ENCODE data around the gene WIPF3. TPM values are rescaled to one million over a fixed set of nuclear protein-coding genes. Genes with fewer than 3 reads are reported as not detected.

WIPF3 gene
- polyA plus RNA-seq, 3 donors, result 4.6 to 5.7 (median 5.0) TPM

DNA sequence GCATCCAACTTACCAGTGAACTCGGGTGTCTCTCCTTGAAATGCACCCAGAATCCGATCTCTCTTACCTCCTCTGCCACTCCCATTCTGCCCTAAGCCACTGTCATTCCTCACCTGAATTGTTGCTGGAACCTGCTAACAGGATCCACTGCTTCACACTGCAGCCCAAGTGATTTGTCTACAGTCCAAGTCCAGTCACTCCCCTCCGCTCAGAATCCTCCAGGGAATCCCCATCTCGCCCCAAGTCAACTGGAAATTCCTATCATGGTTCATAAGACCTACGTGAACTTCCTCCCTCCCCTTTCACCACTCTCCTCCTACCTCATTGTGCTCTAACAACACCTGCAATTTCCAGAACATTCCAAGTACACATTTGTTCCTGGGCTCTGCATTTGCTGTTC, 92.0 kb downstream of the WIPF3 start:
- no peak for DNase-seq (ENCODE audit: low read depth in 3 of 3, low spot score in 2 of 3)

GRCh38 chr7:29900745-29901144, 94.4 kb downstream of the WIPF3 start:
- DNase-seq (ENCODE audit: low read depth in 3 of 3, low spot score in 2 of 3), result no peak

- DNase-seq (ENCODE audit: low read depth in 3 of 3, low spot score in 2 of 3), result no peak
These were observed 100.1 kb downstream of the WIPF3 start for GRCh38 chr7:29906200-29907022.

DNA sequence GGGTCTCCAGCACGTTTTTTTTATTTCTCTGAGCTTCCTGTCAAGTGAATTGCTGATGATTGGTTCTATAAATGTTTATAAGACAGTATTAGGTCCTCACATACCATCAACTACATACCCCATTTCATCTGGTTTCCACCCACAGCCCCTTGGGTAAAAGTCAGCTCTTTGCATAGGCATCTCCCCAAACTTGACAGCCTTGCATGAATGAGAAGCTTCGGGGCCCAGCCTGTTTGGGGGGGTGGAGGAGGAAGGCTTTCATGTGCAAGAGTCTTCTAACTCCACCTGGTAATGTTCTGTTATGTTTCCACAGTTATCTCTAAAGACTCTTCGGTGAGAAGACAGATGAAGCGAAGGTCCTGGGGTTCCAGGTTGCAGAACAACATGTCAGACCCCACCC, 107.9 kb downstream of the WIPF3 start:
- no peak for DNase-seq (ENCODE audit: low read depth in 3 of 3, low spot score in 2 of 3)

- peak in 1 of 3 donors; percentile 18 for DNase-seq (ENCODE audit: low read depth in 3 of 3, low spot score in 2 of 3)
These were observed 109.3 kb downstream of the WIPF3 start for GRCh38 chr7:29915481-29916215.

DNA sequence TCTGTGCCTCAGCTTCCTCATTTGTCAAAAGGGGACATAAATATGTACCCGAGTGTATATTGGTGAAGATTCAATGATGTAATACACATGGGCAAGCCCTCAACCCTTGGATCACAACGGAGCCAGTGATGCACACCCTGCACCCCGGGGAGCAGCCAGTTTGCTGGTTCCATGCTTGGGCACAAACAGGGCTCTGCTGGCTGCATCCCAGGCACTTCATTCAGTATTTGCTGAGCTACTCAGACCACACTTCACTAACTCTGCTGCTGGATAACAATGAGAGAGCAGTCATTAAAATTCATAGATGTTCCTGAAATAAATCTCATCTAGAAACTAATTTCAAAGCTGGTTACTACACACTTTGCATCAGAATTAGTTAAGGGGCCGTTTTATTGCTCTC, 111.3 kb downstream of the WIPF3 start:
- DNase-seq (ENCODE audit: low read depth in 3 of 3, low spot score in 2 of 3), result no peak

DNA sequence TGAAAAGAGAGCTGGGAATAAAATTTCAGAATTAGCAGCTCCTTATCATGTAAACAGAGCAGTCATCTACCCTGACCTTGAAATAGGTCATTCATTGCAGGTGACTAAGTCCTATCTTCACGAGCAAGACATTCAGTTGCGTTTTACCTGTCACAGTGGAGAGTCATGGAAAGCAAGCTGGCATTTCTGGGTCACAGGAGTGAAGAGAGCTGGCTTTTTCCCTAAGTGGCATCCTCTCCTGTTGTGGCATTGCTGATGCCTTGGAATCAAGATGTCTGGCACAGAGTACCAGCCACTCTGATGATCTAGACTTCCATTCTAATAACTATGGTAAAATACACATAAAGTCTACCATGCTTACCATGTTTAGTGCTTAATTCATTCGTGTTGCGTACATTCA, 112.5 kb downstream of the WIPF3 start:
- DNase-seq (ENCODE audit: low read depth in 3 of 3, low spot score in 2 of 3), result no peak

- no peak for DNase-seq (ENCODE audit: low read depth in 3 of 3, low spot score in 2 of 3)
These were observed 113.5 kb downstream of the WIPF3 start for GRCh38 chr7:29919790-29920189.

- DNase-seq (ENCODE audit: low read depth in 3 of 3, low spot score in 2 of 3), result no peak
These were observed 114.2 kb downstream of the WIPF3 start for GRCh38 chr7:29920491-29920890.

GRCh38 chr7:29921404-29922010, 115.2 kb downstream of the WIPF3 start:
- peak in 2 of 3 donors; percentile 25 to 35 for DNase-seq (ENCODE audit: low read depth in 3 of 3, low spot score in 2 of 3)

- DNase-seq (ENCODE audit: low read depth in 3 of 3, low spot score in 2 of 3), result no peak
These were observed 116.8 kb downstream of the WIPF3 start for GRCh38 chr7:29922921-29923700.

DNA sequence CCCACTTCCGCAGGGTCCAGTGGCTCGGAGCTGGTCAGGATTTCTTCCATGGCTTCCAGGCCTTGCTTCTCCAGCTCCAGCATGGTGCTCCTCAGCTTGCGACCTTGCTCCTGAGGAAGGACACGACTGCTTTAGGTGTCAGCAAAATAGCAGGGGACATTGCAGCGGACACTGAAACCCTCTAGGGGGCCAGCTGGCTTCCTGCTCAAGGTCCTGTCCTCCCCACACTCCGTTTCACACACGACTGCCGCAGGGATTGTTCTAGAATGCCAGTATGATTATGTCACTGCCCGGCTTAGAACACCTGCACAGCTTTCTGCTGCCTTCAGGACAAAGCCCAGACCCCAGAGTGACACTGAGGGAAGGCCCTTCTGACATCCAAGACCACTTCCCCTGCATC, 117.7 kb downstream of the WIPF3 start:
- DNase-seq (ENCODE audit: low read depth in 3 of 3, low spot score in 2 of 3), result no peak

- DNase-seq (ENCODE audit: low read depth in 3 of 3, low spot score in 2 of 3), result no peak
These were observed 118.4 kb downstream of the WIPF3 start for GRCh38 chr7:29924684-29925083.

DNA sequence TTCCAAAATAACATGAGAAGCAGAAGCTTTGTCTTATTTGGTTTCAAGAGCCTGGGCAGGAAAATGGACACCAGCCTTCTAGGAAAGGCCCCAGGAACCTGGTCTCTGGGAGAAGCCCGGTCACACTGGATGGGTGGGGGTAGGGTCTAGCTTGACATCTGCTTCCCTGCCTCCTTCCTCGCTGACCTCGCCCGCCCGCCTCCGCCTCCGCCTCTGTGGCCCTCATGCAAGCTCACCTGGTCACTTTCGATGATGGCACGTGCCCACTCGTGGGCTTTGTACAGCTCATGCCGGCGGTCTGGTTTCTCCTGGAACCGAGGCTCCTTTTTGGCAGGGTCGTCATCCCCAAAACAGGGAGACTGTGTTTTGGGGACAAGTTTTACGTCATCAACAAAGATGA, 119.9 kb downstream of the WIPF3 start:
- no peak for DNase-seq (ENCODE audit: low read depth in 3 of 3, low spot score in 2 of 3)

DNA sequence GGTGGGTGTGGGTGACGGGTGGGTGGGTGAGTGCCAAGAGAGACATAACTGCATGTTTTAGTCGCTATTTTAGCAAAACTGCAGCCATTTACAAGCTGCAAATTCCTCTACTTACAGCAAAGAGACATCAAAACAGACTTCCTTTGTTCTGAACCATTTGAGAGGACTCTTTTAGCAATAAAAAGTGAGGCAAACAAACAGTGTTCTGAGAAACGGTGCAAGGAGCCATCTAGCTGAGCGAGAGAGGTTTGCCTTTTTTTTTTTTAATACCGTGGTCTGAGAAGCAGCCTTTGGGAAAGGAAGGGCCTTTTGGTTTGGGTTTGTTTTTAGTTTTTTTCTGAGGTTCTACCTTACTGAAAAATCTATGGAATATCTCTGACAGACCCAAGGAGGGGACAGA, 120.4 kb downstream of the WIPF3 start:
- DNase-seq (ENCODE audit: low read depth in 3 of 3, low spot score in 2 of 3), result no peak

DNA sequence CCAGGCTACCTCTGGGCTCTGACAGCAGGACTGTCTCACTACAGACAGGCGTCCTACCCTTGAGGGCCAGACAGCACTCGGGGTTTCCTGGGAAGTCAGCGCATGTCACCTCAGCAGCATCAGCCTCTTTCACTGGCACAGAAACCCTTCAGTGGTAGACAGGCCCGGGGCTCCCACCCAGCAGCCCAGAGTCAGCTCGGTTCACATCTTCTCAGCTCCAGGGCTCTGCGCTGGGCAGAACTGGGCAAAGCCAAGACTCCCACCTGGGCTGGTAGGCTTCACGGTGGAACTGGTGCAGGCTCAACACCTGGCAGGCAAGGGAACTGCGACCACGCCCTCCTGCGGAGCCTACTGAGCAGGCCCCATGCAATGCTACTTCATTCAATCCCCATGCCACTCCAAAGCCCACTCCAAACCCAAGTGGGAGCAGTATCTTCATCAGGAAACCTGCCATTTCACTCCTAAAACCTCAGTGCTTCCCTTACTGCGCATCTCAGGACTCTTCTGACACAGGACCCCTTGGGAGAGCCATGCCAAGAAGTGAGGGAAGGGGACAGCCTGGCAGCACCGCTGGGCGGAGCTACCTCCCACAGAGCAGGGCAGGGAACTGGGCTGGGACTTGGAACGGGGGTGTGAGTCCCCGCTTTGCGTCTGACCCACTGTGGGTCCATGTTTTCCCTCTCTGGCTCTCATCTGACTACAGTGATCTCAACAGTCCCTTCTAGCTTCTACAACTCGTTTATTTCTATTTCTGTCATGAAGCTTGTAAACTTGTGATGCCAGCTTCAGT, 122.9 kb downstream of the WIPF3 start:
- no peak for DNase-seq (ENCODE audit: low read depth in 3 of 3, low spot score in 2 of 3)

DNA sequence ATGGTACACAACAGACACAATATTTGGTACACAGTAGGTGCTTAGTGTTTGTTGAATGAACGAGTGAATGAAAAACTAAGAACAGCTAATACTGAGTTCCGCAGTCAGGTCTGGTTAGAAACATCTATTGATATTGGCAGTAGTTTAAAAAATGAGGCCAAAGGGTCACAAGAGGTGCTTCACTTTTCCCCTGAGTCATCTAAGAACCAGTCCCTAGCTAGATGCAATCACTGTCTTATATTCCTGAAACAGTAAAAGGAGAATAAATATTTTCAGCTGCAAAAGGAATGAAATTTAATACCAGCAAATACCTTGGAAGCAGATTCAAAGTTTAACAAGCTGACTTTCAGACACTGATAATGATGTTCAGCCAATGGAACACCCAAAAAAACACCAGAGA, 128.8 kb downstream of the WIPF3 start:
- no peak for DNase-seq (ENCODE audit: low read depth in 3 of 3, low spot score in 2 of 3)

- DNase-seq (ENCODE audit: low read depth in 3 of 3, low spot score in 2 of 3), result no peak
These were observed 130.8 kb downstream of the WIPF3 start for GRCh38 chr7:29937132-29937531.

GRCh38 chr7:29940199-29940598, 133.9 kb downstream of the WIPF3 start:
- no peak for DNase-seq (ENCODE audit: low read depth in 3 of 3, low spot score in 2 of 3)

DNA sequence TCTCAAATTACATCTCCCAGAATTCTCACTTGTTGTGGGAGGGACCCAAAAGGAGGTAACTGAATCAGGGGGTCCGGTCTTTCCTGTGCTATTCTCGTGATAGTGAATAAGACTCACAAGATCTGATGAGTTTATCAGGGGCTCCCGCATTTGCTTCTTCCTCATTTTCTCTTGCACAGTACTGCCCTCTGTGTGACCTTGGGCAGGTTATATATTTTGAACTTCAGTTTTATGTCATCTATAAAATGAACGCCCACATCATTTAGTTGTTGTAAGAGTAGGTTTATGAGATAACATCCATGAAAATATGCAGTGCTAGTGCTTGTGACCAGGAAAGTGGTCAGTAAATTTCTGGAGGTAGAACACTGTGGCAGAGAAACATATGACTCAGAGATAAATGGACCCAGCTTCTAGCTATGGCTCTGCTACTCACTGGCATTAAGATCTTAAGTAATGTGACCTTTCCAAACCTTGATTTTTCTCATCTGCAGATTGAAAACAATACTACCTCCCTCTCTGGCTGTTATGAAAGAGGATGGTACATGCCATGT, 139.0 kb downstream of the WIPF3 start:
- no peak for DNase-seq (ENCODE audit: low read depth in 3 of 3, low spot score in 2 of 3)
